ENCODE data around the gene SAMD1. TPM values are rescaled to one million over a fixed set of nuclear protein-coding genes. Genes with fewer than 3 reads are reported as not detected.

Gene SAMD1
- total and polyA plus RNA-seq, 2 of the 13 experiments (the other 11 are each of a cell fraction or from before 2014, with no cell fraction given) = 17.5 to 45.0 TPM

DNA sequence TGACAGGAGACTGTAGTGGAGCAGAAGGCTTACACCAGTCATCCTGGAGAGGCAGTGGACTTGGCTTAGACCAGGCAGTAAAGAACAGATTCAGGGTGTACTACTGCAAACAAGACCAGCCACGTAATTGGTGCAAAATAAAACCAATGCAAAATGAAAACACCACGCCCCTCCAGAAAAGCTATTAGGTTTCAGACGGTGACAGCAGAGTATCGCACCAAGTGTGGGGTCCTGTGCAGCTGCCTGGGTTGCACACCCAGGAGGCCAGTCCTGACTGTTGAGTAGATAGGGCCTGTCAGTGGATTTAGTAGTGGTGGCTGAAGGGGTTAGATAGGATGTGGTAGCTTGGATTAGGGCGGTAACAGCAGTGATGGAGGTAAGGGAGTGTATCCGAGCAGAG, 32.4 kb upstream of the SAMD1 start:
- Histone ChIP-seq H3K9me3 (ENCODE audit: low read length) (no peaks in the 10 kb centered on the region), H3K9ac (ENCODE audit: insufficient read depth, low read depth, low read length) (no peak overlapping the region), H3K36me3 (replicated peaks in 1 of 2; ENCODE audit: control insufficient read depth in 1 of 2, insufficient read depth in 2 of 2, low read length in 2 of 2) (peaks cover 0 to 4% of the 10 kb centered on the region in 2 experiments; a peak in 2 of 5 replicates), H4K20me1 (ENCODE audit: insufficient read depth, low read length) (no peaks in the 10 kb centered on the region), H3K27me3 (ENCODE audit: control insufficient read depth in 1 of 2, insufficient read depth in 2 of 2, low read length in 2 of 2) (no peaks in the 10 kb centered on the region; a peak in 1 of 5 replicates), H3K4me3 (replicated peaks in 1 of 3; ENCODE audit: insufficient read depth in 1 of 3, low read depth in 2 of 3, low read length in 3 of 3) (no peak overlapping the region), H3K27ac (ENCODE audit: extremely low read length, insufficient read depth, low read length) (no peak overlapping the region), H3K4me2 (ENCODE audit: low read depth, low read length) (no peak overlapping the region), H3K4me1 (ENCODE audit: insufficient read depth, low read length) (peaks cover 29% of the 10 kb centered on the region), H2AFZ (ENCODE audit: low read length) (no peak overlapping the region), H3K79me2 (ENCODE audit: insufficient read depth, low read length) (no peaks in the 10 kb centered on the region)
- CTCF ChIA-PET (ENCODE audit: low intra/inter-chr PET ratio, low total read pairs) = no interaction called here
- FAIRE-seq (no peak), ATAC-seq (no peak), DNase-seq (ENCODE audit: low spot score) (no peak)
- 96% methylated on average over 6 of the region's 6 CpGs for WGBS (ENCODE audit: low lambda C conversion rate)
- POLR2A ChIA-PET = interaction anchor here (1.2 kb wide), 1 partner anchor 14 kb away, joined by 4 read pairs; the partner anchor contains the start of gene ASF1B
- intact Hi-C loops (cut with micrococcal nuclease; ENCODE audit: unreplicated experiment) = no loop called here
- in situ Hi-C loops (cut with HindIII; ENCODE audit: extremely low pct_ligation_motif_present, low pct_unique_long_range_greater_than_20kb) = no loop called here
- no TSS peak for BruUV-seq (replicated peaks)
- TF ChIP-seq GATAD1 (CRISPR knock-in tag; IDR thresholded peaks at IDR 0.05) = no peak
- TF ChIP-seq KLF15 (CRISPR knock-in tag; IDR thresholded peaks at IDR 0.05; ENCODE audit: borderline replicate concordance) = no peak
- TF ChIP-seq REPIN1 (CRISPR knock-in tag; IDR thresholded peaks at IDR 0.05; ENCODE audit: borderline replicate concordance, low read depth) = no peak
- no peak for TF ChIP-seq ZNF496 (CRISPR knock-in tag; IDR thresholded peaks at IDR 0.05; ENCODE audit: insufficient replicate concordance)
- no peak for TF ChIP-seq DMAP1 (CRISPR knock-in tag; IDR thresholded peaks at IDR 0.05)

GRCh38 chr19:14120497-14120780, 29.9 kb upstream of the SAMD1 start:
- Histone ChIP-seq H3K4me1 (ENCODE audit: insufficient read depth, low read length) (peaks cover 32% of the 10 kb centered on the region), H3K36me3 (replicated peaks in 1 of 2; ENCODE audit: control insufficient read depth in 1 of 2, insufficient read depth in 2 of 2, low read length in 2 of 2) (peaks cover 0 to 4% of the 10 kb centered on the region in 2 experiments; a peak in 2 of 5 replicates), H4K20me1 (ENCODE audit: insufficient read depth, low read length) (no peaks in the 10 kb centered on the region), H3K4me2 (ENCODE audit: low read depth, low read length) (no peak overlapping the region), H3K27me3 (ENCODE audit: control insufficient read depth in 1 of 2, insufficient read depth in 2 of 2, low read length in 2 of 2) (no peaks in the 10 kb centered on the region; a peak in 1 of 5 replicates), H3K9ac (ENCODE audit: insufficient read depth, low read depth, low read length) (no peak overlapping the region), H3K9me3 (ENCODE audit: low read length) (no peaks in the 10 kb centered on the region), H2AFZ (ENCODE audit: low read length) (no peak overlapping the region), H3K79me2 (ENCODE audit: insufficient read depth, low read length) (peaks cover 12% of the 10 kb centered on the region), H3K4me3 (replicated peaks in 1 of 3; ENCODE audit: insufficient read depth in 1 of 3, low read depth in 2 of 3, low read length in 3 of 3) (no peak overlapping the region), H3K27ac (ENCODE audit: extremely low read length, insufficient read depth, low read length) (no peak overlapping the region)
- ATAC-seq (no peak), DNase-seq (ENCODE audit: low spot score) (no peak), FAIRE-seq (no peak)
- in situ Hi-C loops (cut with HindIII; ENCODE audit: extremely low pct_ligation_motif_present, low pct_unique_long_range_greater_than_20kb) (no loop called here), intact Hi-C loops (cut with micrococcal nuclease; ENCODE audit: unreplicated experiment) (no loop called here)
- 100% methylated on average over 7 of the region's 7 CpGs for WGBS (ENCODE audit: low lambda C conversion rate)
- BruUV-seq (replicated peaks) = no TSS peak
- ChIA-PET CTCF (ENCODE audit: low intra/inter-chr PET ratio, low total read pairs) (no interaction called here), POLR2A (no interaction called here)
- TF ChIP-seq MZF1 (CRISPR knock-in tag; IDR thresholded peaks at IDR 0.05; ENCODE audit: borderline replicate concordance) = no peak
- TF ChIP-seq U2AF2 (IDR thresholded peaks at IDR 0.05; ENCODE audit: low read depth, low read length) = no peak
- no peak for TF ChIP-seq ZNF362 (CRISPR knock-in tag; IDR thresholded peaks at IDR 0.05; ENCODE audit: borderline replicate concordance)
- TF ChIP-seq, protein P1, sequence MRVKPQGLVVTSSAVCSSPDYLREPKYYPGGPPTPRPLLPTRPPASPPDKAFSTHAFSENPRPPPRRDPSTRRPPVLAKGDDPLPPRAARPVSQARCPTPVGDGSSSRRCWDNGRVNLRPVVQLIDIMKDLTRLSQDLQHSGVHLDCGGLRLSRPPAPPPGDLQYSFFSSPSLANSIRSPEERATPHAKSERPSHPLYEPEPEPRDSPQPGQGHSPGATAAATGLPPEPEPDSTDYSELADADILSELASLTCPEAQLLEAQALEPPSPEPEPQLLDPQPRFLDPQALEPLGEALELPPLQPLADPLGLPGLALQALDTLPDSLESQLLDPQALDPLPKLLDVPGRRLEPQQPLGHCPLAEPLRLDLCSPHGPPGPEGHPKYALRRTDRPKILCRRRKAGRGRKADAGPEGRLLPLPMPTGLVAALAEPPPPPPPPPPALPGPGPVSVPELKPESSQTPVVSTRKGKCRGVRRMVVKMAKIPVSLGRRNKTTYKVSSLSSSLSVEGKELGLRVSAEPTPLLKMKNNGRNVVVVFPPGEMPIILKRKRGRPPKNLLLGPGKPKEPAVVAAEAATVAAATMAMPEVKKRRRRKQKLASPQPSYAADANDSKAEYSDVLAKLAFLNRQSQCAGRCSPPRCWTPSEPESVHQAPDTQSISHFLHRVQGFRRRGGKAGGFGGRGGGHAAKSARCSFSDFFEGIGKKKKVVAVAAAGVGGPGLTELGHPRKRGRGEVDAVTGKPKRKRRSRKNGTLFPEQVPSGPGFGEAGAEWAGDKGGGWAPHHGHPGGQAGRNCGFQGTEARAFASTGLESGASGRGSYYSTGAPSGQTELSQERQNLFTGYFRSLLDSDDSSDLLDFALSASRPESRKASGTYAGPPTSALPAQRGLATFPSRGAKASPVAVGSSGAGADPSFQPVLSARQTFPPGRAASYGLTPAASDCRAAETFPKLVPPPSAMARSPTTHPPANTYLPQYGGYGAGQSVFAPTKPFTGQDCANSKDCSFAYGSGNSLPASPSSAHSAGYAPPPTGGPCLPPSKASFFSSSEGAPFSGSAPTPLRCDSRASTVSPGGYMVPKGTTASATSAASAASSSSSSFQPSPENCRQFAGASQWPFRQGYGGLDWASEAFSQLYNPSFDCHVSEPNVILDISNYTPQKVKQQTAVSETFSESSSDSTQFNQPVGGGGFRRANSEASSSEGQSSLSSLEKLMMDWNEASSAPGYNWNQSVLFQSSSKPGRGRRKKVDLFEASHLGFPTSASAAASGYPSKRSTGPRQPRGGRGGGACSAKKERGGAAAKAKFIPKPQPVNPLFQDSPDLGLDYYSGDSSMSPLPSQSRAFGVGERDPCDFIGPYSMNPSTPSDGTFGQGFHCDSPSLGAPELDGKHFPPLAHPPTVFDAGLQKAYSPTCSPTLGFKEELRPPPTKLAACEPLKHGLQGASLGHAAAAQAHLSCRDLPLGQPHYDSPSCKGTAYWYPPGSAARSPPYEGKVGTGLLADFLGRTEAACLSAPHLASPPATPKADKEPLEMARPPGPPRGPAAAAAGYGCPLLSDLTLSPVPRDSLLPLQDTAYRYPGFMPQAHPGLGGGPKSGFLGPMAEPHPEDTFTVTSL (CRISPR knock-in tag; IDR thresholded peaks at IDR 0.05; ENCODE audit: borderline replicate concordance) = no peak
- TF ChIP-seq TARDBP (CRISPR knock-in tag; IDR thresholded peaks at IDR 0.05) = no peak
